ENCODE data around the gene LPP.

The LPP gene

DNA sequence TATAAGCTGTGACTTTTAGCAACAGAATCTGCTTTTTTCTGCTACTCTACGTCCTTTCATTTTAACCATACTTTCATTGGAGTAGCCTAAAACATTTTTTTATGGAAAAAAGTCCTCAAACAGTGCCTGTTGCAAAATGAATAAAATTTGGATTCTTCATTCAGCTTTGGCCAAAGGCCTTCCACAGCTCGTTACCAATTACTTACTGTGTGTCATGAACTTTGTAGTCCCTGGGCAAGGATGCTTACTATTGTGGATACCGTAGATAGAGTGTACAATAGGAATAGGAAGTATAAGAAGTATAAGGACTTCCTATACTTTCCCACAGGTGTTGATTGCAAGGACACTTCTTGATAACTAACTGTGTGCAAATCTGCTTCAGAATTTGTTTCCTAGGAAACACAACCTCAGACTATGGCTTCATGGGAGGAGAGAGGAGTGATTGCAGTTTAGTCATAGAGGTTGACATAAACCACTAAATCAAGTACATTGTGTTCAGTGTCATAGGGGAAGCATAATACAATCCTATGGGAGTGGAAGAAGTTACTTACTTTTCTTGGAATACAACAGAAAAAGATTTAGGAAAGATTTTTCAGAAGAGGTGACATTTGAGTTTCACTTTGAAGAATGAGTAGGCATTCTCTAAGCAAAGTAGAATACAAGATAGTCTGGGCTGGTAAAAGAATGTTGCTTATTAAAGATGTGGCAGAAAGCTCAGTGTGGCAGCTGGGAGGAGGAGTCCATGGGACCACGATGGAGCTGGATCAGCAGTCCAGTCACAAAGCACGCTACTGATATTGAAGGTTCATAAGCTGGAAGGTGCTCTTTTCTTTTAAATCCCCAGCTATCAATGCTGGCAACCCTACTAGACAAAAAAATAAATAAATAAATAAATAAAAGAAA, 708.1 kb downstream of the LPP start:
- peak; percentile 19 for DNase-seq

DNA sequence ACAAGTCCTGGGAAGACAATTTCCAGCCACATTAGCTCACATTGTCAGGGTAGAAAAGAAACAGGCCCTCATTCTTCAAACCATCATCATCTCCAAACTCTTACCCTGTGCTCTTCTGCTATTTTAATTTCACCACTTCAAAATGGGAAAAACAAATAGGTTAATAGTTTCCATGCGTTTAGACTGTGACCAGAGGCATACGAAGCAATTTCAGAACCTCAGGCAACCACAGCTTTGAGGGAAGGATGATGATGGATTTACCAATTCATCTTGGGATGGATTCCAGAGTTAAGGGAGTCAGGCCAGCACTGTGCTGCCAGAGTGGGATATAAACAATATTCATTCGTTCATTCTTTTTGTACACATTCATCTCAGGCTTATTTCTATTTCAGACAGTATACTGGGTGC, 710.0 kb downstream of the LPP start:
- no peak for DNase-seq

DNA sequence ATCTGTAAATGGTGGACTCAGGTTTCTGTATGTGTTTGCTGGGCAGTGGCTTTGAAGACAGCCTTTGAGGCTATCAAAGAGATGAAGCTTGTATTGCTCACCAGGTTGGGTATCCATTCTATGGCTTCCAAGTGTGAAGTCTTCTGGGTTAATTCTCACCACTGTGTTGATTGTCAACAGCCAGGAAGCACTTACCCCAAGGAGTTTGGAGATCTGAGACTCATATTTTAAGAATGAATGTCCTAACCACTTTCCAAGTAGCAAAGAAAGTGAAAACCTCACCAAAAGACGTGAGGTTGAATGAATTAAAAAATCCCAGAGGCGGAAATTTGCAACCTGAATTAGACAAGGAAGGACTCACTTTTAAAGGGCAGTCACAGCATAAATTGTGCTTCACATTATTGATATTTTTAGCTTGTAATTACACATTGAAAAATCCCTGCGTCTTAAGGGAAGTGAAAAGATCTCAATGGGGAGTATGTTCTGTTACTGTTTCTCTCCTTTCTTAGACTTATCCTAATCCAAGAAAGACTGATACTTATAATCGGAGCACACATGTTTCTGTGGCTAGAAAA, 713.8 kb downstream of the LPP start:
- DNase-seq: no peak

DNA sequence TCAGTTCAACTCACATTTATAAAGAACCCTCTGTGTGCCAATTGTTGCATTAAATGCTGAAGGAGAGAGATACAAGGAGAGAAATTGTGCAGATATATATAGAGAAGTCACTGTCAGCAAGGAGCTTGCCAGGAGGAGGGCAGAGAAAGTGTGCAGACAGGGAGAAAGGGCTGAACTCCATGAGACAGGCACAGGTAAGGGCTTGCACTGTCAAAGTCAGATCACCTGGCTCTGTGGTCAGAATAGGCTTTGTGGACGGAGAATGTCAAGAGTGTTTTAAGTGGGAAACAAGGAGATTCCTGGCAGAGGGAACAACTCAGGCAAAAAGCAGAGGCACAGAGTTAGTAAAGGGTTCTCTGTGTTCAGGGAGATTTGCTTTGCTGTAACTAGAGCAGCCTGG, 714.8 kb downstream of the LPP start:
- no peak for DNase-seq

DNA sequence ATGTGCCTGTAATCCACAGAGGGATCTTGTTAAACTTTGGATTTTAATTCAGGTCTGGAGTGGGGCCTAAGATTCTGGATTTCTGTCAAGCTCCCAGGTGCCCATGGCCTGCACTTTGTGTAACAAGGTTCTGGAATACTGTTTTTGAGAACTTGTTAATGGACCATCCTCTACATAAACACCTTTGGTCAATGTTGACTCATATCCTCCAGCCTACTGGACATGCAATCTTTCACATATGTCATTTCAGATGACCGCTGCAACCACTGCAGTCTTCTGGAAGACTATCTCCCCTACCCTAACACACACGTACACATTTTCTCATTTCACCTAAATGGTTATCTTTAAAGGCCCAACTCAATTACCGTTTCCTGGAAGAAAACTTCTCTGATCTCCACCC, 715.7 kb downstream of the LPP start:
- no peak for DNase-seq

DNA sequence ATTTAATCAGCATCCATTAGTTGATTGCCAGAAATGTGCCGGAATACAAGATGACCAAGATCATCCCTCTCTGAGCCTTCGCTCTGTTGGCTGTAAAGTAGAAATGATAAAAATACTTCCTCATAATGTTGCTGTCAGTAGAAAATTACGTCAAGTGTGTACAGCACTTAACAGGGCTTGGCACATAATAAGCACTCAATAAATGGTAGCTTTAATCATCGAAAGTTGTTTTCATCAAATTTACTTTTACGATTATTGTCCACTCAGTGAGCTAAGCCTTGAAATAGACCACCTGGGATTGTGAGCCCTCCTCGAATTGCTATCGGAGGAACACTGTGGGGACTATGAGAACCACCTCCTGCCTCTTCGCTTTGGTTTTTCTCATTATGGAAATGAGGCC, 716.5 kb downstream of the LPP start:
- DNase-seq: no peak

DNA sequence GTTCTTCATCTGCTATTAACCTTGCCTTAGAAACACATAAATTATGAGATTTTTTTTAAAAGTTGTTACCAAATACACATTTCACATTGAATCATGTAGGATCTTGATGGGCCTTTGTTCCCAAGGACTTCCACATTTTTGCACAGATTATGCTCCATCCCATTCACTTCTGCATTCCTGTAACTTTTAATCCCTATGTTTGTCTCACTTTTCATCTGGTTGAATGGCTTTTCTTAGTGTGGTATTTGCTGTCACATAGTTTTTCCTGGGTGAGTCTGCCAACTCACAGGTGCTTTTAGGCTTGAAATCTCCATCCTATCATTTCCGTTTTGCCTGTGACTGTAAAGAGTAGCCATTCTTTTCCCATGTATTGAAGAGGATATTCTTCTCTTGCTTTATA, 720.6 kb downstream of the LPP start:
- DNase-seq: no peak

DNA sequence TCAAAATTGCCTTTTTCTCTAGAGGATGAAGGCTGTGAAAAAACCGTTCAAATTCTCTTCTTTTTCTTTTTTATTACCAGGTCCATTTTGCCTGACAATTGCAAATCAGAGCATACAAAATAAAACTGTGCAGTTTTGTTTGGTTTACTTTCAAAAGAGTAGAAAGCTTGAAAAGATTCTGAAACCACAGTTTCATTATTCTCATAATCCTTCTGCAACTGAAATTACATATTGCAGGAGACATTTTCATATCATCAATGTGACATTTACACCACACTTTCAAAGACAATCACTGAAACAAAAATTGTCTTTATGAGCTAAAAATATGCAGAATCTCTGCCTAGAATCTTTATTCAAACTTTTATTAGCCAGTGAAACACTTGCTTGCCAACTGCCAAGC, 721.5 kb downstream of the LPP start:
- no peak for DNase-seq

DNA sequence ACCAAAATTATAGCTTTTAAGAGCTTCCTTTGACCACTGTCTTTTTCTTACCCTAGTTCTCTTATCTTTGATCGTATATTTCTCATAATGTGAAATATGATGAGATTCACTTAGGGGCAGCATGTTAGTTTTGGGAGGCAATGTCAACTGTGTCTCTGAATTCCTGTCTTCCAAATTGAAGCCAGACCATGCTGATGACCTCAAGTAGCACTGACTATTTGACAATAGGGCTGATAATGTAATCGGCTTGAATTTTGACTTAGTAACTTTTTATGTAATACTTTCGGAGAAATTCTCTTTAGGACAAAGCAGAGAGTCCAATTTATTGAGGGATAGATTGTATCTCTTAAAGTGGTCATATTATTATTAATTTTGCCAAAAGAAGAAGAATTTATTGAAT, 722.4 kb downstream of the LPP start:
- DNase-seq: no peak

DNA sequence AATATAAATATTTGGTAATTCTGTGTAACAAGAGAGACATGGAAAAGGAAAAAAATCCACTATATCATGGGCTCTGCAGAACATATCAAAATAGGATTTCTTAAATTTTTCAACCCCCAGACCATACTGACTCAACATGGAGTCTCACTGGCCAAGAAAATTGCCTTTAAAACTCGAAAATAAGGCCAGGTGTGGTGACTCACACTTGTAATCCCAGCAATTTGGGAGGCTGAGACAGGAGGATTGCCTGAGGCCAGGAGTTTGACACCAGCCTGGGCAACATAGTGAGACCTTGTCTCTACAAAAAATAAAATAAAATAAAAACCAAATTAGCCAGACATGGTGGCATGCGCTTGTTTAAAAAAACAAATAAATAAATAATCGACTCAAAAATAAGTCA, 723.4 kb downstream of the LPP start:
- no peak for DNase-seq

DNA sequence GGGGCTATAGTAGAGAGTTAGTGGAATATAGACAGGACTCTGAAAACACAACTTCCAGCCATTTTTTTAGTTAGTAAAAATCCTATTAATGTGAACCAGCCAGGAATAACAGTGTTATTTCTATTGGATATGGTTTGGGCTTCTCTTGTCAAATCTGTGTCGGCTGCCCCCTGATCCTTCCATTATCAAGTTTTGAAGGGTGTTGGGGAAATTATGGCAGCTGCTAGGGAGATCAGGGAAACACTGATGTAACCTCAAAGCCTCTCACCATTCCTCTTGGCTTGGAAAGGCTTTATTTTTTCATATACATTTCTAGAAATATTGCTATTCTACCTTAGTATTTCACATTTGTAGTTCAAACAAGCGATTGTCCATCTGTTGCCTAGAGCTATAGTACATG, 724.1 kb downstream of the LPP start:
- DNase-seq: no peak

DNA sequence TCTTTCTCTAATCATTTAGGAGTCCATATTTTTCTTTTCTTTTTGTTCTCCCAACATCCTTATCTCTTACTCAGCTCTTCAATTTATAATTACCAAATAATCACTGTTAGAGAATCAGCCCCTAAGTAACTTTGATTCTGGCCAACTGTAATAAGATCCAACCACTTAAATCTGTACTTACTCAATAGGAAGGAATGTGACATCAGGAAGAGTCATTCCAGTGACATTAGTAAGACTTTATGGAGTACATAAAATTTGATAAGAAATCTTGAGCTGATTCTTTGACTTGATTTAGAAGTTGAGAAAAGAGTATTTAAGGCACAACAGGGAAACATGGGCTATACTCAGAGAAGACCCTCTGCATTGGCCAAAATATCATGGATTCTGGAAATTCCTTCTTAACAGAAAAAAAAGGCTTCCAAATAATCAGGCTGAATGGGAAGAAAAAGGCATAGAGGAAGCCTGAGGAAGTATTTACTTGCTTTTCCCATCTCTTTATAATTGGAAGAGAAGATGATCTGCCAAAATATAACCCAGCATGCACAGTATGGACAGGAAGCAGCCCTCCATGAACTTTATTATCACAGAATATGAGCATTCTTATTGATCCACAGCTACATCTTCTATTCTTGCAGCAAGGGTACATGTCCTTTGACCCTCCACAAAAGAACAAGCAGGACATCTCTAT, 728.1 kb downstream of the LPP start:
- DNase-seq: peak; percentile 93

DNA sequence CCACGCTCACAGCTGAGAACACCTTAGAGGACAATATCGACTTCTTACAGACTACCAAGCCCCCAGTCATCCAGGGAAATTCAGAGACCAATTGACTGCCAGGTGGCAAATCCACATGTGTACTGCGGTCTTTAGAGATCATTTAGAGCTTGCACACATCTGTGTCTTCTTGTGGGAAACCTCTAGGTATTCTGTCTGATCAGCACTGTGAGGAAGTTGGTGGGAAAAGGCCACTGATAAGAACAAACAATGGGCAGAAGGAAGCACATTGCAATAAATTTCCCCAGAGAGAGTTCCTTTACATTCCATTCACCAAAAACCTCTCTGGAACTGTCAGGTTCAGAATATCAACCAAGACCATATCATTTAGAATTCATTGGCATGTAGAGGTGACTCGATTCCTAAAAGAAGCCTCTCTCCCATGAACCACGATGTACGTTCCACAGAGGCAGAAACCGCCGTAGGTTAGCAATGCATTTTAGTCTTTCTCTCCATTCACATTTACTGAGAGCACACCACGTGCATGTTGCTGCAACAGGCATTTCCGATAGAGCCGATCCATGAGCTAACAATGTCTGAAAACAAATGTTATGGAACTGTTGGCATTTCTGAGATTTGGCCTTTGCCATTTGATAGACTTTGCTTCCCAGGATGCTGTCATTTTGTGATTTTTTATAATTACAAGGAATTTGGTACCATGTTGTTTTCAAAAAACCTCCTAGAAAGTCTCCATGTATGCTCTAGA, 730.5 kb downstream of the LPP start:
- DNase-seq: no peak

DNA sequence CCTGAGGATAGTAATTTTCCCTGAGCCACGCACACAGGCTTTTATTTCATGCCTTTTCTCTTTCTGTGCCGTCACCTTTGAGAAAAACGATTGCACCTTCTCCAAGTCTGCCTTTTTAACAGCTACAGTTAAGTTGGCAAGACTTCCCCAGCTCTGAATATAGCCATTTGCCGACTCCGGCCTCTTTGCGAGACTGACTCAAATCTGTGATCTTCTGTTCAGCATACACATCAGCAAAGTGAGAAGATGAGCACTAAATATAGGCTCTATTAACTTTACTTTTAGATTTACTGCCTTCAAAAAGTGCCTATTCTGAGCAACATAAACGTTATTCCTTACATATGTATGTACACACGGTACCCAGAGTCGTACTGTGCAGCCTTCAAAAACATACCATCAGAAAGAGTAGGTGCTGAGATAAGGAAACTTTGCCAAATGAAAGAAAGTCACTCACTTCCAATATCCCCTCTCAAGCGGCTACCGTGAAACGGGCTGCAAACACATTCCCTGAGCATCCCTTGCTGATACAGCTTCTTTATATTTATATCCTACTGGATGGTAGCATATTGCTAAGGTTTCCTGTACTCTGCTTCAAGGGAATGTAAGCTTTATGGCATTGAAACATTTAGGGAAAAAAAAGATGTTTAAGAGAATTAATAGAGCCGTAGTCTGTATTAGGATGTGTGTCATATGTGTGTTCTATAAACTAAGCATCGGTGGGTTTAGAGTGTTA, 734.5 kb downstream of the LPP start:
- no peak for DNase-seq

DNA sequence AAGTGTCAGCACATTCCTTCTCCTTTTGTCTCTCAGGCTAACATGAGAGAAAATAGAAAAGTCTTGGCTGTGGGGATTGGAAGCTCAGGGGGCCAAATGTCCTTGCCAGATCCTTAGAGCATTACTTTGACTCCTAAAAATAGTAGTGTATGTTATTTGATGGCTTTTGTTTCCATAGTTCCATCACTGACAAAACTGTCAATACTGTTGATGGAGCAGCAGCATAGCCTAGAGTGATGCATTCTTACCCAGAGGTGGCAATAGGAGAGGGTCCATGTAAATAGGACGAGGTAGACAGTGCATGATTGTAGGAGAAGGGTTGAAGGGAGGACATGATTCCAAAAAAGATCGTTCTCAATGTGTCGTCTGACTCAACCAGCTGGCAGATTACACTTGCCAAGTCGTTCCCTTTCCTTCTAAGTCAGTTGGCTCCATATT, 735.1 kb downstream of the LPP start:
- peak; percentile 54 for DNase-seq

DNA sequence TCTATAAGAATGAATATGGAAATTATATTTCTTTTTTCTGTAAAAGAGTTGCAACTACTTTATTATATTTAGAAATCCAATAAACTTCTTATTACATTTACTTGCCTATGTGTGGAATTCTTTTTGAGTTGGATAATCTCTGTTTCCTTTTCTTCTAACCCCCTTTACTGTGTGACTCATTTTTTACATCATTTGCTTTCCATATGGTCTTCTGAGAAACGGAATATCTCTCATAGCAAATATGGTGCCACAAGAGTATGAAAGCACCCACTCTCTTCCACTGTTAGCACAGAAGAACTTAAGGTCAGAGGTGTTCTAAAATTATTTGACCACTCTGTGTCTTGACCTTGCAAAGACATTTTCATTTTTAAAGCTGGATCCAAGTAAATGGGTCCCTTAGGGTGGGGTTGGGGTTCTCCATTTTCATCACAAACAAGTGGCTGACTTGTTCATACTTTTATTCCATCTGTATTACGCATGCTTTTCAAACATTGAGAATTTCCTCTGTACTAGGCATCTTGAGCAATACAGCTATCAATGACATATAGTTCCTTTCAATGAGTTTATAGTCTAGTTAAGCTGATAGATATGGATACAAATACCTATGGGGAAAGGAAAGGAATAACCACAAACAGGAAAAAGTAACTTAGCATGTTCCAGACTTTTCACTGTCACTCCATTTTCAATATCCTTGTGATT, 736.8 kb downstream of the LPP start:
- peak; percentile 82 for DNase-seq

DNA sequence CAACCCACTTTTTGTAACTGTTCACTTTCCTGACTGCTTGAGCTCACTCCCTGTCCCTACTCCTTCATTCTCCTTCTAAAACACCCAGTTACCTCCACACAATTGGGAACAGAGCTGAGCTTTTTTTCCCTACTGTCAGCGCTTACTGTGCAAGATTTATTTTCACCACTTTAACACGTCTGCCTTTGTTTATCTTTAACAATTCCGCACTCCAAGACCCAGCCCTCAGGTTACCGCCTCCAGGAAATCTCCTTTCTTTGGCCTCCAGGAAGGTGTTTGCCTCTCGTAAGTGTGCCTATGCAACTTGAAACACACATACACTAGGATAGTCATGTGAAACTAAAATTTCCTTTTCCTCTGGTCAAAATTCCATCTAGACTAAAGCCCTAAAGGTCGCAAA, 745.9 kb downstream of the LPP start:
- no peak for DNase-seq

DNA sequence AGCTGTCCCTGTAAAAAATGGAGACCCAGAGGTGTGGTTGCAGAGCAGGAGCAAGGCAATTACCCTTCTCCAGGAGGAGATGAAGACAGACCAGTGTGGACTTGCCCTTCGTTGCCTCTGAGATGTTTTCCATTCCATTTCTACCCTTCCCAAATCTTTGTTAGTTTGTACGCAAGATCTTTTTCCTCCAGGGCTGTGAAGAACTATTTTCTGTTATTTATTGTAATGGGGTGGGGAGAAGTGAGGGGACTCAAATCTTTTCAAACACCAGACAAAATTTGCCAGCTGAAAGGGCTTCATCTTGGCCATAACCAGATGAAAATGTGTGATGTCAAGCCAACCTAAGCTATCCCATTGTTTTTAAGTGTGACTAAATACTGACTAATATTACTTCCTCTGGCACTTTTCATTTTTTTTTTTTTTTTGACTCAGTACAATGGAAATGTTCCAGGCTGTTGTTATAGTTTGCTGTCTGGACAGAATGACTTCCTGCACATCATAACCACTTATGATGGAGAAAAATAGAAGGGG, 746.5 kb downstream of the LPP start:
- DNase-seq: peak; percentile 90

DNA sequence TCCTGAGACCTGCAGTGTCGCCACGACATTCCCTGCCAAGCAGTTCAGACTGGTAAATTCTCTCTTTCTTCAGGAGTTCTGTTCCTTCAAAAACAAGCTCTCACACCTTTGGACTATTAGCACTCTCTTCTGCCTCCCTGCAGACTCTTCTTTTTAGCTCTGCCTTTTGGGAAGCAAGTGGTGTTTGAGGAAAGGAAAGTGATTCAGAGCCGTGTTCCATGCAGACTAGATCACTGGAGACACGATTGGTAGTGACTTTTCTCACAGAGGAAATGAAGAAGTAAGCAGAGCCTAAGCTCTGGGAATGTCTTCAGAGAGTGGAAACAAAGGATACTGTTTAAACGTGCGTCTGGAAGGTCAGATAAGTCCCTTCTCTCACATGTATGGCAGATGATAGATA, 747.2 kb downstream of the LPP start:
- peak; percentile 48 for DNase-seq

DNA sequence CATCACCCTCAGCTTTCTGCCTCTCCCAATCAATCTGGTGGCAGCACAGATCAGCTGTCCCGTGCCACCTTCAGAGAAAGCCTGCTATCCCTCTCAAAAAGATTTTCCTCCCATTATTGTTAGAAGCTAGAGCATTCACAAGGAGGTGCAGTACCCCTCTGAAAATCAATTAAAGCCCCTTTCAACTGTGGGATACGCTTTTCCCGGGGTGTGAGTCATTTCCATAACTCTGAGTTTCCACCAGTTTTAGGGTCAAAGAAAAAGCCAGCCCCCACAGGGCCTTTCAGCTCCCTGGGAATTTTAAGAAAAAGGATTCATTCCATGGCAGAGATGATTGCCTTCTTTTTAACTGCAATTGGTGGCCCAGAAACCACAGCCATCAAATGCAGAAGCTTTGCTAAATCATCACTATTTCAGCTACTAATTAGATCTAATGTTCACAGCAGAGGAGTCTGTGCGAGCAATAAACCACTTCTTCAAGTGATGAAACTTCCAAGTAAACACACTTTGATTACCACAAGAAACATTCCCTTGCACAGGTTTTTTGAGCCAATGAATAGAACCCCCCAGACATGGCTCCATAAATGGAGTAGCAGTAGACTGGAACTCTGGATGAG, 747.8 kb downstream of the LPP start:
- peak; percentile 36 for DNase-seq

DNA sequence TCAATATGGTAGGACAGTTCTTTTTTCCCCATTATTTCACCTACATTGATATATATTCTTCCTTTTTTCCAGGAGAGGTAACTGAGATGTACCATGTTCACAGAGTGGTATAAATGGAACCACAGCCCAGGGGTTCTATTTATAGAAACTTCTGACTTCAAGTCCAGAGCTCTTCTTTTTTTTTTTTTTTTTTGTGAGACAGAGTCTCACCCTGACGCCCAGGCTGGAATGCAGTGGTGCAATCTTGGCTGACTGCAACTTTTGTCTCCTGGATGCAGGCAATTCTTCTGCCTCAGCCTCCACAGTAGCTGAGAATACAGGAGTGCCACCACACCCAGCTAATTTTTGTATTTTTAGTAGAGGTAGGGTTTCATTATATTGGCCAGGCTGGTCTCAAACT, 750.7 kb downstream of the LPP start:
- DNase-seq: peak; percentile 72

Data from fibroblast of skin of back (primary cell).